ENCODE data around the gene ACAP2.

Gene ACAP2

GRCh38 chr3:195248281-195248680 is 194.5 kb downstream of the ACAP2 start:
- Histone ChIP-seq H3K36me3 (ENCODE audit: insufficient read depth, low read length) (no peaks in the 10 kb centered on the region), H3K4me1 (ENCODE audit: control insufficient read depth, insufficient read depth, low read length) (peaks cover 13% of the 10 kb centered on the region), H3K4me3 (ENCODE audit: low read length) (no peak overlapping the region), H3K9me3 (replicated peaks; ENCODE audit: low read length) (no peaks in the 10 kb centered on the region), H3K4me2 (ENCODE audit: low read length) (no peak overlapping the region), H3K9ac (ENCODE audit: low read depth, low read length) (no peak overlapping the region), H3K27me3 (ENCODE audit: control insufficient read depth, insufficient read depth, low read length) (no peaks in the 10 kb centered on the region)

- Histone ChIP-seq H3K27me3 (ENCODE audit: control insufficient read depth, insufficient read depth, low read length) (no peaks in the 10 kb centered on the region), H3K36me3 (ENCODE audit: insufficient read depth, low read length) (no peaks in the 10 kb centered on the region), H3K4me3 (ENCODE audit: low read length) (no peak overlapping the region), H3K9ac (ENCODE audit: low read depth, low read length) (no peak overlapping the region), H3K4me1 (ENCODE audit: control insufficient read depth, insufficient read depth, low read length) (peaks cover 9% of the 10 kb centered on the region), H3K4me2 (ENCODE audit: low read length) (no peak overlapping the region), H3K9me3 (replicated peaks; ENCODE audit: low read length) (no peaks in the 10 kb centered on the region)
Observed at GRCh38 chr3:195247863-195248189, 195.0 kb downstream of the ACAP2 start.

GRCh38 chr3:195247086-195247862 is 195.5 kb downstream of the ACAP2 start:
- Histone ChIP-seq H3K27me3 (ENCODE audit: control insufficient read depth, insufficient read depth, low read length) (no peaks in the 10 kb centered on the region), H3K36me3 (ENCODE audit: insufficient read depth, low read length) (no peaks in the 10 kb centered on the region), H3K9me3 (replicated peaks; ENCODE audit: low read length) (no peaks in the 10 kb centered on the region), H3K4me2 (ENCODE audit: low read length) (no peak overlapping the region), H3K4me1 (ENCODE audit: control insufficient read depth, insufficient read depth, low read length) (peaks cover 4% of the 10 kb centered on the region), H3K4me3 (ENCODE audit: low read length) (no peak overlapping the region), H3K9ac (ENCODE audit: low read depth, low read length) (no peak overlapping the region)

- H3K36me3 ChIP-seq (ENCODE audit: insufficient read depth, low read length), result no peaks in the 10 kb centered on the region
- no peaks in the 10 kb centered on the region for H3K9me3 ChIP-seq (replicated peaks; ENCODE audit: low read length)
- H3K27me3 ChIP-seq (ENCODE audit: control insufficient read depth, insufficient read depth, low read length), result no peaks in the 10 kb centered on the region
- no peak overlapping the region for H3K4me3 ChIP-seq (ENCODE audit: low read length)
- H3K4me2 ChIP-seq (ENCODE audit: low read length), result no peak overlapping the region
- H3K9ac ChIP-seq (ENCODE audit: low read depth, low read length), result no peak overlapping the region
- H3K4me1 ChIP-seq (ENCODE audit: control insufficient read depth, insufficient read depth, low read length), result peaks cover 3% of the 10 kb centered on the region
Observed at GRCh38 chr3:195246581-195246995, 196.2 kb downstream of the ACAP2 start.

GRCh38 chr3:195245531-195245951 is 197.3 kb downstream of the ACAP2 start:
- Histone ChIP-seq H3K9ac (ENCODE audit: low read depth, low read length) (no peak overlapping the region), H3K4me1 (ENCODE audit: control insufficient read depth, insufficient read depth, low read length) (peaks cover 3% of the 10 kb centered on the region), H3K9me3 (replicated peaks; ENCODE audit: low read length) (no peaks in the 10 kb centered on the region), H3K27me3 (ENCODE audit: control insufficient read depth, insufficient read depth, low read length) (no peaks in the 10 kb centered on the region), H3K36me3 (ENCODE audit: insufficient read depth, low read length) (no peaks in the 10 kb centered on the region), H3K4me2 (ENCODE audit: low read length) (no peak overlapping the region), H3K4me3 (ENCODE audit: low read length) (no peak overlapping the region)

DNA sequence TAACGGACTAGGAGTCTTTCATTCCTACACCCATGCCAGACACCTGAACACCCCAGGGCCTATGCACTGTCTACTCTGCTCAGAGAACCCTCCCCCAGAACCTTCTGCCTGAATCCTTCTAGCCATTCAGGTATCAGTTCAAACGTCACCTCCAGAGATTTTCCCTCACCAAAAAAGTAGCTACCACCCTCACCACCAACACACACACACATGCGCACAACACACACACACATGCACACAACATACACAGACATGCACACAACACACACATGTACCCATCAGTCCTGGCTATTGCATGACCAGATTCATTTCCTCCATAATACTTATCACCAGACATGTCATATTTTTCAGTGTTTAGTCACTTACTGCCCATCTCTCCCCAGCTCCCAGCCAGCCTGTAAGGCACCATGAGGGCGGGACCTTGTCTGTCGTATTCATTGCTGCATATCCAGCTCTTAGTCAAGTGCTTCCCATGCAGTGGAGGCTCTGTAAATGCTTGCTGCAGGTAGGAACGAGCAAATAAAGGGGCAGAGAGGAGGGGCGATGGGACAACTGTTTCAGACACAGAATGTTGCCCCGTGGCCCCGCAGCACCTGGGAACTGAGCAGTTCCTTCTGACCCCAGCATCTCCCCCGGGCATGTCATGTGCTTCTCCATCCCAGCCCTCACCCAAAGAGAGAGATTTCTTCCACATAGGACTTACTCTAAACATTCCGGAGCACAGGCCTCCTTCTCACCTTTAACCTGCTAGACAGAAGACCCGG is 201.0 kb downstream of the ACAP2 start:
- H3K36me3 ChIP-seq (ENCODE audit: insufficient read depth, low read length), result no peaks in the 10 kb centered on the region
- H3K4me1 ChIP-seq (ENCODE audit: control insufficient read depth, insufficient read depth, low read length), result peaks cover 3% of the 10 kb centered on the region
- no peak overlapping the region for H3K4me3 ChIP-seq (ENCODE audit: low read length)
- no peaks in the 10 kb centered on the region for H3K9me3 ChIP-seq (replicated peaks; ENCODE audit: low read length)
- no peak overlapping the region for H3K4me2 ChIP-seq (ENCODE audit: low read length)
- H3K9ac ChIP-seq (ENCODE audit: low read depth, low read length), result no peak overlapping the region
- no peaks in the 10 kb centered on the region for H3K27me3 ChIP-seq (ENCODE audit: control insufficient read depth, insufficient read depth, low read length)

- no peak overlapping the region for H3K9ac ChIP-seq (ENCODE audit: low read depth, low read length)
- no peak overlapping the region for H3K4me3 ChIP-seq (ENCODE audit: low read length)
- H3K36me3 ChIP-seq (ENCODE audit: insufficient read depth, low read length), result no peaks in the 10 kb centered on the region
- no peak overlapping the region for H3K4me2 ChIP-seq (ENCODE audit: low read length)
- no peaks in the 10 kb centered on the region for H3K9me3 ChIP-seq (replicated peaks; ENCODE audit: low read length)
- no peaks in the 10 kb centered on the region for H3K27me3 ChIP-seq (ENCODE audit: control insufficient read depth, insufficient read depth, low read length)
- no peaks in the 10 kb centered on the region for H3K4me1 ChIP-seq (ENCODE audit: control insufficient read depth, insufficient read depth, low read length)
Observed at GRCh38 chr3:195240939-195241338, 201.9 kb downstream of the ACAP2 start.

DNA sequence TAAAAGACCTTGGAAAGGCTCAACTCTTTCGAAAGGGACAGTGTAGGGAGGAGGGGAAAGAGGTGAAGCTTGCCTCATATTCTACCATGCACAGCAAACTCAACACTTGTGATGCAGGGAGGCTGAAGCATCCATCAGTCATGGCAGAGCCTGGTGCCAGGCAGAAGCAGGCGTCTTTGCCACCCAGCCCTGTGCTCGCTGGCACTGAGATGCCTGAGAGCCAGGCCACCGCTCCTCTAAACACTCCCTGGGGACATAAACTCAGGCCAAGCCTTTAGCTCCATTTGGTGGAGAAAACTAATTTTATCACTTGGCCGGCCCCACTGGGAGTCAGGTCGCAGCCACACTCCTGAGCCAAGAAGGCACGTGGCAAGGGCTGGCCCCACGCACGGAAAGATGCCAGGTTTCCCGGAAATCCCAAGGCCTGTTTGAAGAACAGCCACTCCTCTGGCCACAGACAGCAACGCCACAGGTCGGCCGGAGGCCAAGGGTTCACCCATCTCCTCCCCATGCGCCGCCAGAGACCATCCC is 202.6 kb downstream of the ACAP2 start:
- no peaks in the 10 kb centered on the region for H3K36me3 ChIP-seq (ENCODE audit: insufficient read depth, low read length)
- H3K4me3 ChIP-seq (ENCODE audit: low read length), result no peak overlapping the region
- no peak overlapping the region for H3K4me2 ChIP-seq (ENCODE audit: low read length)
- no peak overlapping the region for H3K9ac ChIP-seq (ENCODE audit: low read depth, low read length)
- H3K9me3 ChIP-seq (replicated peaks; ENCODE audit: low read length), result no peaks in the 10 kb centered on the region
- H3K27me3 ChIP-seq (ENCODE audit: control insufficient read depth, insufficient read depth, low read length), result no peaks in the 10 kb centered on the region
- H3K4me1 ChIP-seq (ENCODE audit: control insufficient read depth, insufficient read depth, low read length), result no peaks in the 10 kb centered on the region

- Histone ChIP-seq H3K36me3 (ENCODE audit: insufficient read depth, low read length) (no peaks in the 10 kb centered on the region), H3K9ac (ENCODE audit: low read depth, low read length) (no peak overlapping the region), H3K4me3 (ENCODE audit: low read length) (no peak overlapping the region), H3K9me3 (replicated peaks; ENCODE audit: low read length) (no peaks in the 10 kb centered on the region), H3K27me3 (ENCODE audit: control insufficient read depth, insufficient read depth, low read length) (no peaks in the 10 kb centered on the region), H3K4me1 (ENCODE audit: control insufficient read depth, insufficient read depth, low read length) (no peaks in the 10 kb centered on the region), H3K4me2 (ENCODE audit: low read length) (no peak overlapping the region)
Observed at GRCh38 chr3:195239121-195239520, 203.7 kb downstream of the ACAP2 start.

DNA sequence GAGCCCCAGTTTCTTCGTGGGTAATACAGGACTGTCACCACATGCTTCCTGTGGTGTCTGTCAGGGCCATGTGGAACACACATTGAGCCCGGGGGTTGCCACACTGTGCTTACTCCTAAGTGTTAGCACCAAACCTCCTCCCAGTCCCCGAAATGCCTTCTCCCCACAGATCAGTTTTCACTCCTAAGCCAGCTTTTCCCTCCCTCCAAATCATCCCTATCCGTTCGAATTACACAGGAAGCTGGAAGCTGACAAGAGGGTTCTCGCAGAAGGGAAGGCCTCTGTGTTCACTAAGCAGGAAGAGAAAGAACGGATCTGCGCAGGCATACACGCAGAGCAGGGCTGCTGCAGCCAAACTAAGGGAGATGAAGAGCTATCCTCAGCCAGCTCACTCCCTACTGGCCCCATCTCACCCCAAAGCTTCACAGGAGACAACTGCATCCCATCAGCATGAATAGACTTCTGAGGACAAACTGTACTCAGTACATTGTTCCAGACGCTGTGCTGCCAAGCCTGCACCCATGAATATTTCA is 204.2 kb downstream of the ACAP2 start:
- Histone ChIP-seq H3K4me3 (ENCODE audit: low read length) (no peak overlapping the region), H3K27me3 (ENCODE audit: control insufficient read depth, insufficient read depth, low read length) (no peaks in the 10 kb centered on the region), H3K4me1 (ENCODE audit: control insufficient read depth, insufficient read depth, low read length) (no peaks in the 10 kb centered on the region), H3K36me3 (ENCODE audit: insufficient read depth, low read length) (no peaks in the 10 kb centered on the region), H3K9ac (ENCODE audit: low read depth, low read length) (no peak overlapping the region), H3K9me3 (replicated peaks; ENCODE audit: low read length) (no peaks in the 10 kb centered on the region), H3K4me2 (ENCODE audit: low read length) (no peak overlapping the region)

DNA sequence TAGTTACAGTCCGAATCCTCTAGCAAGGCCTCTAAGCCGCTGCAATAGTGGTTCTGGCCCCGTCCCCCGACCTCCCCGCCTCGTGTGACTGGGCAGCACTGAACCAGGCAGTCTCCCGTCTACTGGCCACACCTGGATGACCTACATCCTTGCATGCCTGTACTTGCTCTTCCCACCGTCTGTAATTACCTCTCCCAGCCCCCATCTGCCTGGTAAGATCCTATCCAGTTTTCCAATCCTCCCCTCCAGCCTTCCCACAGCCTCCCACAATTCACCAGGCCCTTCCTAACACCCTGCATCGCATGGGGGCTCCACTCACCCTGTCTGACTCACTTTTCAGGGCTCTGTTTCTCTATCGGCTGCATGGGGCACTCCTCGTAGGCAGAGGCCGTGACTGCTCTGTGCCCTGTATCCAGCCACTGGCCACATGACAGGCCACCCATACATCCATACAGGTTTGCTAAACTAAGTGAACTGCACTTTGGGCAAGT is 204.7 kb downstream of the ACAP2 start:
- H3K27me3 ChIP-seq (ENCODE audit: control insufficient read depth, insufficient read depth, low read length), result no peaks in the 10 kb centered on the region
- H3K9ac ChIP-seq (ENCODE audit: low read depth, low read length), result no peak overlapping the region
- H3K4me3 ChIP-seq (ENCODE audit: low read length), result no peak overlapping the region
- H3K4me2 ChIP-seq (ENCODE audit: low read length), result no peak overlapping the region
- no peaks in the 10 kb centered on the region for H3K9me3 ChIP-seq (replicated peaks; ENCODE audit: low read length)
- no peaks in the 10 kb centered on the region for H3K4me1 ChIP-seq (ENCODE audit: control insufficient read depth, insufficient read depth, low read length)
- no peaks in the 10 kb centered on the region for H3K36me3 ChIP-seq (ENCODE audit: insufficient read depth, low read length)

Data from skeletal muscle satellite cell (primary cell).